Measurements from ENCODE around the gene METTL5. TPM values are rescaled to one million over a fixed set of nuclear protein-coding genes. Genes with fewer than 3 reads are reported as not detected.
A peak's percentile ranks its signal among the peaks of the same experiment; 100 is the strongest.
"Not testable (repeated sequence)": the region's sequence is repeated elsewhere in the genome, so short reads cannot be mapped to it uniquely, and the experiment has no call there.

The METTL5 gene
- total and polyA plus RNA-seq, 2 experiments from 2014 or later = 60.7 to 61.0 TPM

DNA sequence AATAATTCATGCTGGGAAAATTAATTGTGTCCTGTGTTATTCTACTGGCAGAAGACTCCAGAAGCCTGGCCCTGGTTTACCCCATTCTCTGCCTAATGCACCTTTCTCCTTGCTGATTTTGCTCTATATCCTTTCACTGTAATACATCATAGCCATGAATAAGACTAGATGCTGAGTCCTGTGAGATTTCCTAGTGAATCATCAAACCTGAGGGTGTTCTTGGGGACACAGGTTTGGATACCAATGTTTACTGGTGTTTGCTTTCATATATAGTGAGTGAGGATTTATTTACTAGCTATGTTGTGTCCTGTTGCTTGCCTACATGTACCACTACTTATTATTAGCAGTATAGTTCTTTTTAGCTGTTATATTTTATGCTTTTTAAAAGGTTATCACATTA lies 6.5 kb downstream of the METTL5 start:
- Histone ChIP-seq H3K4me1 (ENCODE audit: insufficient read depth) (peaks cover under 1% of the 10 kb centered on the region), H3K79me2 (peaks cover 39% of the 10 kb centered on the region), H3K9me3 (ENCODE audit: low read depth) (no peaks in the 10 kb centered on the region), H3K4me3 (no peak overlapping the region), H3K27ac (peak overlapping the region; percentile 10), H3K27me3 (no peaks in the 10 kb centered on the region), H3K9me2 (replicated peaks; ENCODE audit: insufficient read depth) (no peaks in the 10 kb centered on the region), H3K4me2 (no peak overlapping the region), H2AFZ (no peak overlapping the region), H4K20me1 (ENCODE audit: insufficient read depth, poor library complexity, severe bottlenecking) (no peaks in the 10 kb centered on the region), H3K36me3 (replicated peaks; ENCODE audit: insufficient read depth, low read depth) (no peaks in the 10 kb centered on the region)
- no peak for DNase-seq (ENCODE audit: low spot score)
- TF ChIP-seq EZH2 (IDR thresholded peaks at IDR 0.05; ENCODE audit: borderline replicate concordance) (no peak), EZH2phosphoT487 (IDR thresholded peaks at IDR 0.05; ENCODE audit: low read depth, severe bottlenecking, unreplicated experiment) (no peak)
- TF ChIP-seq, protein P1, sequence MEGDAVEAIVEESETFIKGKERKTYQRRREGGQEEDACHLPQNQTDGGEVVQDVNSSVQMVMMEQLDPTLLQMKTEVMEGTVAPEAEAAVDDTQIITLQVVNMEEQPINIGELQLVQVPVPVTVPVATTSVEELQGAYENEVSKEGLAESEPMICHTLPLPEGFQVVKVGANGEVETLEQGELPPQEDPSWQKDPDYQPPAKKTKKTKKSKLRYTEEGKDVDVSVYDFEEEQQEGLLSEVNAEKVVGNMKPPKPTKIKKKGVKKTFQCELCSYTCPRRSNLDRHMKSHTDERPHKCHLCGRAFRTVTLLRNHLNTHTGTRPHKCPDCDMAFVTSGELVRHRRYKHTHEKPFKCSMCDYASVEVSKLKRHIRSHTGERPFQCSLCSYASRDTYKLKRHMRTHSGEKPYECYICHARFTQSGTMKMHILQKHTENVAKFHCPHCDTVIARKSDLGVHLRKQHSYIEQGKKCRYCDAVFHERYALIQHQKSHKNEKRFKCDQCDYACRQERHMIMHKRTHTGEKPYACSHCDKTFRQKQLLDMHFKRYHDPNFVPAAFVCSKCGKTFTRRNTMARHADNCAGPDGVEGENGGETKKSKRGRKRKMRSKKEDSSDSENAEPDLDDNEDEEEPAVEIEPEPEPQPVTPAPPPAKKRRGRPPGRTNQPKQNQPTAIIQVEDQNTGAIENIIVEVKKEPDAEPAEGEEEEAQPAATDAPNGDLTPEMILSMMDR (IDR thresholded peaks at IDR 0.05; ENCODE audit: poor library complexity) = no peak

DNA sequence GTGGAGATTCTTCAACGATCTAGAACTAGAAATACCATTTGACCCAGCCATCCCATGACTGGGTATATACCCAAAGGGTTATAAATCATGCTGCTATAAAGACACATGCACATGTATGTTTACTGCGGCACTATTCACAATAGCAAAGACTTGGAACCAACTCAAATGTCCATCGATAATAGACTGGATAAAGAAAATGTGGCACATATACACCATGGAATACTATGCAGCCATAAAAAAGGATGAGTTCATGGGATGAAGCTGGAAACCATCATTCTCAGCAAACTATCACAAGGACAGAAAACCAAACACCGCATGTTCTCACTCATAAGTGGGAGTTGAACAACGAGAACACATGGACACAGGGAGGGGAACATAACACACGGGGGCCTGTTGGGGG lies 7.3 kb downstream of the METTL5 start:
- H3K4me3 ChIP-seq; H3K27me3 ChIP-seq; H3K9me3 ChIP-seq (ENCODE audit: low read depth); H3K36me3 ChIP-seq (replicated peaks; ENCODE audit: insufficient read depth, low read depth); DNase-seq (ENCODE audit: low spot score); H4K20me1 ChIP-seq (ENCODE audit: insufficient read depth, poor library complexity, severe bottlenecking); H3K4me2 ChIP-seq; H2AFZ ChIP-seq; H3K27ac ChIP-seq; H3K9me2 ChIP-seq (replicated peaks; ENCODE audit: insufficient read depth); H3K4me1 ChIP-seq (ENCODE audit: insufficient read depth): not testable (repeated sequence)
- 99% methylated on average over 6 of the region's 6 CpGs for WGBS (ENCODE audit: low lambda C conversion rate, missing lambda C conversion rate)
- peaks cover 31% of the 10 kb centered on the region for H3K79me2 ChIP-seq

DNA sequence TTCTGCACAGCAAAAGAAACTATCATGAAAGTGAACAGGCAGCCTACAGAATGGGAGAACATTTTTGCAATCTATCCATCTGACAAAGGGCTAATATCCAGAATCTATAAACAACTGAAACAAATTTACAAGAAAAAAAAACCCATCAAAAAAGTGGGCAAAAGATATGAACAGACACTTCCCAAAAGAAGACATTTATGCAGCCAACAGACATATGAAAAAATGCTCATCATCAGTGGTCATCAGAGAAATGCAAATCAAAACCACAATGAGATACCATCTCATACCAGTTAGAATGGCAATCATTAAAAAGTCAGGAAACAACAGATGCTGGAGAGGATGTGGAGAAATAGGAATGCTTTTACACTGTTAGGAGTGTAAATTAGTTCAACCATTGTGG lies 7.7 kb downstream of the METTL5 start:
- H2AFZ ChIP-seq; H3K36me3 ChIP-seq (replicated peaks; ENCODE audit: insufficient read depth, low read depth); H3K27ac ChIP-seq; H3K27me3 ChIP-seq; H3K4me3 ChIP-seq; H3K9me2 ChIP-seq (replicated peaks; ENCODE audit: insufficient read depth); H3K9me3 ChIP-seq (ENCODE audit: low read depth); H4K20me1 ChIP-seq (ENCODE audit: insufficient read depth, poor library complexity, severe bottlenecking); H3K4me1 ChIP-seq (ENCODE audit: insufficient read depth); H3K4me2 ChIP-seq; DNase-seq (ENCODE audit: low spot score): not testable (repeated sequence)
- H3K79me2 ChIP-seq = peaks cover 28% of the 10 kb centered on the region

DNA sequence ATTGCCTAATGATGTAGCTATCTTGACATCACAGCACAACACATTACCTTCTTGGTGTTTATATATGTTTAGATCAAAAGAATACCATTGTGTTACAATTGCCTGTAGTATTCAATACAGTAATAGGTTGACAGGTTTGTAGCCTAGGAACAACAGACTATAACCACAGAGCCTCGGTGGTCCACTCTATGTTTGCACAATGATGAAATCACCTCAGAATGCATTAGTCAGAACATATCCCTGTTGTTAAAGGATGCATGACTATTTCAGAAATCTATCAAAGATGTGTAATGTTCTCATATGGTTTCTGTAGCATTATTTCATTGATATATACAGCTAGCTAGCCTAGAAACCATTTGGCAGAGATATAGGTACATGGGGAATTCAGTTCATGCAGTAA lies 8.9 kb downstream of the METTL5 start:
- DNase-seq (ENCODE audit: low spot score) = no peak

More for the DNA sequence above, 8.9 kb downstream of the METTL5 start:
- Histone ChIP-seq H3K4me1 (ENCODE audit: insufficient read depth) (no peaks in the 10 kb centered on the region), H3K9me2 (replicated peaks; ENCODE audit: insufficient read depth) (no peaks in the 10 kb centered on the region), H3K4me3 (no peak overlapping the region), H3K36me3 (replicated peaks; ENCODE audit: insufficient read depth, low read depth) (no peaks in the 10 kb centered on the region), H3K79me2 (peaks cover 19% of the 10 kb centered on the region), H3K9me3 (ENCODE audit: low read depth) (no peaks in the 10 kb centered on the region), H3K4me2 (no peak overlapping the region), H2AFZ (no peak overlapping the region), H3K27me3 (no peaks in the 10 kb centered on the region), H3K27ac (no peak overlapping the region), H4K20me1 (ENCODE audit: insufficient read depth, poor library complexity, severe bottlenecking) (no peaks in the 10 kb centered on the region)
- WGBS (ENCODE audit: low lambda C conversion rate, missing lambda C conversion rate) = 59% methylated on average over 1 of the region's 1 CpG
- TF ChIP-seq EZH2 (IDR thresholded peaks at IDR 0.05; ENCODE audit: borderline replicate concordance) (no peak), EZH2phosphoT487 (IDR thresholded peaks at IDR 0.05; ENCODE audit: low read depth, severe bottlenecking, unreplicated experiment) (no peak)
- TF ChIP-seq, protein P1 (IDR thresholded peaks at IDR 0.05; ENCODE audit: poor library complexity) = no peak
